Hepatocyte (in vitro differentiated cells): ENCODE data around the gene FUT6. TPM values are rescaled to one million over a fixed set of nuclear protein-coding genes. Genes with fewer than 3 reads are reported as not detected.
"Not testable (repeated sequence)": the region's sequence is repeated elsewhere in the genome, so short reads cannot be mapped to it uniquely, and the experiment has no call there.

ENCODE experiments used
- DNase-seq: peaks from one replicate; pipeline ENCODE4 v3.0.0-alpha.2; 2016; ENCODE audit warnings: low spot score
- H2AFZ ChIP-seq: fragments of 200-600 bp; sonication (generic); 2 replicates; pipeline ENCODE4 v1.6.0; 2016; ENCODE audit warnings: antibody characterized with exemption, mild to moderate bottlenecking
- H3K27ac ChIP-seq: fragments of 200-600 bp; sonication (generic); 2 replicates; pipeline ENCODE4 v1.5.1; 2016; ENCODE audit warnings: mild to moderate bottlenecking
- H3K27me3 ChIP-seq: fragments of 200-600 bp; sonication (generic); 2 replicates; pipeline ENCODE4 v1.6.1; 2016
- H3K36me3 ChIP-seq: fragments of 200-600 bp; sonication (generic); replicated peaks from 2 replicates; pipeline ENCODE4 v1.5.1; 2016; ENCODE audit warnings: low read depth; ENCODE audit not compliant: insufficient read depth
- H3K4me1 ChIP-seq: fragments of 200-600 bp; sonication (generic); 2 replicates; pipeline ENCODE4 v1.5.1; 2016; ENCODE audit warnings: mild to moderate bottlenecking, moderate library complexity; ENCODE audit not compliant: insufficient read depth
- H3K4me2 ChIP-seq: fragments of 200-600 bp; sonication (generic); 2 replicates; pipeline ENCODE4 v1.6.0; 2016
- H3K4me3 ChIP-seq: fragments of 200-600 bp; sonication (generic); 2 replicates; pipeline ENCODE4 v1.5.1; 2016; ENCODE audit warnings: mild to moderate bottlenecking
- H3K79me2 ChIP-seq: fragments of 200-600 bp; sonication (generic); 2 replicates; pipeline ENCODE4 v1.6.0; 2017; ENCODE audit warnings: mild to moderate bottlenecking
- H3K9me2 ChIP-seq: fragments of 200-600 bp; sonication (generic); replicated peaks from 2 replicates; pipeline ENCODE4 v1.6.0; 2017; ENCODE audit warnings: mild to moderate bottlenecking; ENCODE audit not compliant: insufficient read depth
- H3K9me3 ChIP-seq: fragments of 200-600 bp; sonication (generic); 2 replicates; pipeline ENCODE4 v1.5.1; 2016; ENCODE audit warnings: low read depth, mild to moderate bottlenecking
- H4K20me1 ChIP-seq: fragments of 200-600 bp; sonication (generic); 2 replicates; pipeline ENCODE4 v1.6.0; 2016; ENCODE audit warnings: mild to moderate bottlenecking; ENCODE audit not compliant: insufficient read depth, poor library complexity, severe bottlenecking
- CTCF ChIP-seq: fragments of 200-600 bp; sonication (generic); IDR thresholded peaks from 2 replicates; pipeline ENCODE4 v1.5.1; 2016; ENCODE audit warnings: antibody characterized with exemption, mild to moderate bottlenecking; ENCODE audit not compliant: poor library complexity
- EZH2 ChIP-seq: fragments of 200-600 bp; sonication (generic); IDR thresholded peaks from 2 replicates; pipeline ENCODE4 v1.6.1; 2016; ENCODE audit warnings: antibody characterized with exemption, mild to moderate bottlenecking, borderline replicate concordance
- EZH2phosphoT487 ChIP-seq: fragments of 200-600 bp; sonication (generic); IDR thresholded peaks from one replicate; pipeline ENCODE4 v1.6.1; 2018; ENCODE audit warnings: antibody characterized with exemption, mild to moderate bottlenecking, low read depth, moderate library complexity; ENCODE audit not compliant: unreplicated experiment, severe bottlenecking
- WGBS: methylation state at CpG from one replicate; pipeline ENCODE4 v1.1.6; 2016; ENCODE audit warnings: low lambda C conversion rate; ENCODE audit errors: missing lambda C conversion rate; 5-methylcytosine and 5-hydroxymethylcytosine counted together
- polyA plus RNA-seq: library from polyadenylated mRNA; unstranded; fragments of >200 nt; fragmentation: Nextera tagmentation; extraction: Ambion mirVana; gene quantifications from 2 replicates; pipeline ENCODE4 v1.2.1, GENCODE V29; 2016
- total RNA-seq: library from RNA; depleted of rRNA; stranded (reverse); fragments of >200 nt; gene quantifications from 2 replicates; pipeline ENCODE4 v1.2.3, GENCODE V29; 2014

FUT6 gene
- total and polyA plus RNA-seq, 2 experiments from 2014 or later, result 0.07 TPM; not detected in 1

- H3K4me3 ChIP-seq, result no peak within 1 kb of the TSS
- no peaks in the 10 kb centered on the region for H4K20me1 ChIP-seq
- no peak within 1 kb of the TSS for H3K27ac ChIP-seq
- no peaks in the 10 kb centered on the region for H3K4me1 ChIP-seq
- no peaks in the 10 kb centered on the region for H3K9me2 ChIP-seq
- no peaks in the 10 kb centered on the region for H3K9me3 ChIP-seq
- H2AFZ ChIP-seq, result no peak within 1 kb of the TSS
- no peaks in the 10 kb centered on the region for H3K27me3 ChIP-seq
- DNase-seq, result no peak
- H3K4me2 ChIP-seq, result no peak within 1 kb of the TSS
- TF ChIP-seq CTCF (no peak), EZH2 (no peak), EZH2phosphoT487 (no peak)
- 93% methylated on average over 10 of the region's 10 CpGs for WGBS
- no peaks in the 10 kb centered on the region for H3K79me2 ChIP-seq
- no peaks in the 10 kb centered on the region for H3K36me3 ChIP-seq
Observed at GRCh38 chr19:5851302-5851701, 11.8 kb upstream of the FUT6 start, which contains the start of gene FUT3. Gene FUT3, minus strand, starts transcription at chr19:5851449.

GRCh38 chr19:5850743-5851293 is 11.3 kb upstream of the FUT6 start:
- TF ChIP-seq CTCF, result no peak
- no peak overlapping the region for H2AFZ ChIP-seq
- H3K4me1 ChIP-seq, result no peaks in the 10 kb centered on the region
- H3K36me3 ChIP-seq, result no peaks in the 10 kb centered on the region
- H3K79me2 ChIP-seq, result no peaks in the 10 kb centered on the region
- no peaks in the 10 kb centered on the region for H4K20me1 ChIP-seq
- H3K27me3 ChIP-seq, result no peaks in the 10 kb centered on the region
- H3K27ac ChIP-seq, result no peak overlapping the region
- no peak overlapping the region for H3K4me3 ChIP-seq
- H3K9me3 ChIP-seq, result no peaks in the 10 kb centered on the region
- no peak for DNase-seq
- WGBS, result 65% methylated on average over 5 of the region's 5 CpGs
- H3K4me2 ChIP-seq, result no peak overlapping the region
- H3K9me2 ChIP-seq, result no peaks in the 10 kb centered on the region

- Histone ChIP-seq H3K27me3 (no peaks in the 10 kb centered on the region), H3K36me3 (no peaks in the 10 kb centered on the region), H3K9me2 (no peaks in the 10 kb centered on the region), H3K27ac (no peak overlapping the region), H2AFZ (no peak overlapping the region), H3K79me2 (no peaks in the 10 kb centered on the region), H3K9me3 (no peaks in the 10 kb centered on the region), H4K20me1 (no peaks in the 10 kb centered on the region), H3K4me1 (no peaks in the 10 kb centered on the region), H3K4me3 (no peak overlapping the region), H3K4me2 (no peak overlapping the region)
- WGBS, result 90% methylated on average over 6 of the region's 6 CpGs
- DNase-seq, result no peak
- no peak for TF ChIP-seq EZH2
- TF ChIP-seq EZH2phosphoT487, result no peak
Observed at GRCh38 chr19:5850189-5850588, 10.7 kb upstream of the FUT6 start.

GRCh38 chr19:5848621-5849020 is 9.1 kb upstream of the FUT6 start:
- H3K4me2 ChIP-seq, H3K9me2 ChIP-seq, H3K4me1 ChIP-seq, H3K27me3 ChIP-seq, H3K9me3 ChIP-seq, H3K36me3 ChIP-seq, DNase-seq, H4K20me1 ChIP-seq, H2AFZ ChIP-seq, H3K4me3 ChIP-seq, H3K79me2 ChIP-seq, H3K27ac ChIP-seq: not testable (repeated sequence)
- 77% methylated on average over 5 of the region's 5 CpGs for WGBS

- not testable (repeated sequence) for H3K4me2 ChIP-seq
Observed at GRCh38 chr19:5847846-5848245, 8.3 kb upstream of the FUT6 start.

More at GRCh38 chr19:5847846-5848245, 8.3 kb upstream of the FUT6 start:
- not testable (repeated sequence) for H3K9me3 ChIP-seq, H3K27me3 ChIP-seq, H3K9me2 ChIP-seq, H4K20me1 ChIP-seq, H3K4me3 ChIP-seq, H3K4me1 ChIP-seq, H3K79me2 ChIP-seq, DNase-seq, H2AFZ ChIP-seq, H3K27ac ChIP-seq, H3K36me3 ChIP-seq
- 92% methylated on average over 10 of the region's 10 CpGs for WGBS
